NT2/D1 (cell line): Measurements from ENCODE around the gene IL16.

ENCODE experiments used
- SUZ12 ChIP-seq: IDR thresholded peaks from 2 replicates; pipeline ENCODE4 v1.6.1; 2011; ENCODE audit not compliant: insufficient read length, insufficient read depth; ENCODE audit errors: extremely low read depth
- YY1 ChIP-seq: IDR thresholded peaks from 2 replicates; pipeline ENCODE4 v1.6.1; 2011; ENCODE audit not compliant: insufficient read length, insufficient read depth
- ZNF274 ChIP-seq: IDR thresholded peaks from 2 replicates; pipeline ENCODE4 v1.6.1; 2011; ENCODE audit warnings: mild to moderate bottlenecking, low read depth, low read length

DNA sequence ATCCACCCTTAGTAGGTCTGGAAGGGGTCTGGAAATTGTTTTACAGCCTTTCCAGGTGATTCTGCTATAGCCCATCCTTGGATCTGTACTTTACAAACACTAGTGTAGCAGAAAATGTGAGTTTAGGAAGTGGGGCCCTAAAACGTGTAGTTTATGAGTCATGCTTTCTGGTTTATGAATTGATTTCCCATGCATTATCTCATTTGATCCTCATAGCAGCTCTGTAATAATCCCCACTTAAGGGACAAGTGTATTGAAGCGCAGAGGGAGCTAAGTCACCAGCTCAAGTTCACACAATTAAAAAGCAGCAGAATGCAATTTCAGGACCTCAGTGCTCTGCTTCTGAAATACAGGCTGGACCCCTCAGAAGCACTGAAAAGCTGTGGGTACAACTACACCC is 149.9 kb downstream of the IL16 start:
- TF ChIP-seq SUZ12 (no peak), YY1 (no peak), ZNF274 (no peak)
